Pancreas (tissue), 10 donors: ENCODE data around the gene WIPI1. TPM values are rescaled to one million over a fixed set of nuclear protein-coding genes. Genes with fewer than 3 reads are reported as not detected.

Experiments
- ATAC-seq, 4 donors: fragments of 200-7000 bp; cut with Tn5 transposase; one replicate each; pipeline versions ENCODE4 v1.8.0 to v1.9.1; 2020; ENCODE audit warnings: mild to moderate bottlenecking in 4 of 4, moderate library complexity in 4 of 4
- DNase-seq, 6 donors: peaks; one replicate each; pipeline ENCODE4 v3.0.0-alpha.2; 2020
- FAIRE-seq: peaks from 2 replicates; lab custom pipeline; 2012; peaks lifted over from hg19 to GRCh38; lab: Jason Lieb, UNC
- H3K27ac ChIP-seq, 4 donors: fragments of 200-600 bp; sonication (generic); 1 replicate in 3 of 4; 2 replicates in 1 of 4; pipeline versions ENCODE4 v1.5.0 to v1.8.0; 2020
- H3K27me3 ChIP-seq, 4 donors: fragments of 200-600 bp; one replicate each; pipeline ENCODE4 v1.8.0; 2021
- H3K36me3 ChIP-seq, 3 donors: fragments of 200-600 bp; sonication (generic) in 1 of 3; one replicate each; pipeline versions ENCODE4 v1.5.0 to v1.8.0; 2020 to 2021
- H3K4me1 ChIP-seq, 3 donors: fragments of 200-600 bp; one replicate each; pipeline ENCODE4 v1.8.0; 2021
- H3K4me3 ChIP-seq, 4 donors: fragments of 200-600 bp; sonication (generic) in 2 of 4; one replicate each; pipeline versions ENCODE4 v1.5.0 to v1.8.0; 2020 to 2021
- H3K9me3 ChIP-seq, 4 donors: fragments of 200-600 bp; one replicate each; pipeline ENCODE4 v1.8.0; 2021
- WGBS, 2 donors: extraction: QIAGEN DNeasy Blood & Tissue Kit; methylation state at CpG; one replicate each; pipeline ENCODE4 v1.1.7; 2013; 5-methylcytosine and 5-hydroxymethylcytosine counted together
- intact Hi-C, 3 donors: fragments of 100-400 bp; cut with DNase I; formaldehyde crosslinking; loops; one replicate each; pipeline versions ENCODE4 v1.11.1 to v1.14.2; 2022
- polyA plus RNA-seq, 2 donors: library from polyadenylated mRNA; stranded (reverse); fragments of 200-250 nt; gene quantifications; one replicate each; pipeline ENCODE4 v1.2.3, GENCODE V29; 2013
- total RNA-seq, 6 donors: library from RNA; stranded (reverse); fragmentation: NEBNext Ultra II Directional in 4 of 6; extraction: Animal tissue kit (Norgen Biotek cat#: 25700) in 4 of 6; gene quantifications; one replicate each; pipeline versions ENCODE4 v1.2.1 to v1.2.4, GENCODE V29; 2021 to 2023
- TF ChIP-seq, protein P1 (sequence below), 4 donors: fragments of 200-600 bp; sonication (generic) in 3 of 4; IDR thresholded peaks; one replicate each; pipeline versions ENCODE4 v1.5.0 to v1.8.0; 2021; ENCODE audit warnings: antibody characterized with exemption in 4 of 4
- donor health status: healthy with polysubstance abuse.
- donor health status: DM: no; HTN: no; CAD: no; lungs with moderate emphysema.
- donor health status: DM: no; HTN: no; CAD: no.
- donor health status: control.
- donor health status: control.
- donor health status: Bipolar disorder and iron deficiency.
- donor health status: DM: yes; HTN: yes; CAD: no.
- donor health status: DM: no; HTN: no; CAD: no.
- donor health status: DM: no; HTN: no; CAD: no.
- donor health status: DM: yes; HTN: yes; CAD: no.

Gene WIPI1
- total and polyA plus RNA-seq, 8 donors, result 14.0 to 32.2 (median 25.4) TPM

DNA sequence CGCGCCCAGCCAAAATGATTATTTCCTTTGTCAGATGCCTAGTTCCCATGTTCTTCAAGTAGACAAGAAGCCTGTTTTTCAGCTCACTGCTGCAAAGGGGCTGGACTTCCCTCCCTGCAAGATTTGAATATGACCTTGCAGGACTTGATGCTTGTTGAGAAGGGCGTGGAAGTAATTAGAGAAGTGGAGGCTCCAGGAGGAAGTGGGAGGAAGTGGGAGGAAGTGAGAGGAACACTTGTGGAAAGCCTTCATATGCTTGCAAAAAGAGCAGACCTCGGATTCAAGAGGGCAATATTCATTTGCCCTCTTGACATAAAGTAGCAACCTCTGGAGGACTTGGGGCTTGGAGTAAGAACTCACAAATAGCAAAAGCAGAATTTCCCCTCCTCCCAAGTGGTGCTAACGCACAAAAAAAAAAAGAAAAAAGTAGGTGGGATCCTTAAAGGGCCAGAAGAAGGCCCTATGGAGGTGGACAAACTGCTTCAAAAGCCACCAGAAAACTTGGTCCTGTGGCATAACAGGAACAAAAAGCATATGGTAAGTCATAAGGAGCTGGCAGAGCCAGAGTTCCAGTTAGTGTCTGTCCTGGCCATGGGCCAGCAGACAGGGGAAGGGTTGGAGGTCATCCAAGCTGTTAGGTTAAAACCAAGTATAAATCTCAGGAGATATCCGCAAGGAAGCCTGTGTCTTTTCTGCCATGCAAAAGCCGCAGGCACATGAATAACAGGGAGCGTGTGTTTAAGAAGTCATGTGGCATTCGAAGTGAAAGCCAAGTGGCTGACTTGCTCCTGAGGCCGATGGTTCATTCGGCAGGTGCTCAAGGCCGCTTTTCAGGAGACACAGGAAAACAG, 34.3 kb upstream of the WIPI1 start:
- Histone ChIP-seq H3K36me3 (no peaks in the 10 kb centered on the region), H3K27ac (peak overlapping the region; percentile 58 to 85 (median 75)), H3K9me3 (no peaks in the 10 kb centered on the region), H3K4me1 (peaks cover 0 to 22% (median 8%) of the 10 kb centered on the region in 3 donors), H3K27me3 (no peaks in the 10 kb centered on the region), H3K4me3 (peak overlapping the region in 2 of 4 donors; percentile 4 to 22)
- peak; percentile 80 to 87 (median 84) for ATAC-seq
- DNase-seq, result peak in 4 of 6 donors; percentile 54 to 71 (median 65)
- TF ChIP-seq, protein P1, sequence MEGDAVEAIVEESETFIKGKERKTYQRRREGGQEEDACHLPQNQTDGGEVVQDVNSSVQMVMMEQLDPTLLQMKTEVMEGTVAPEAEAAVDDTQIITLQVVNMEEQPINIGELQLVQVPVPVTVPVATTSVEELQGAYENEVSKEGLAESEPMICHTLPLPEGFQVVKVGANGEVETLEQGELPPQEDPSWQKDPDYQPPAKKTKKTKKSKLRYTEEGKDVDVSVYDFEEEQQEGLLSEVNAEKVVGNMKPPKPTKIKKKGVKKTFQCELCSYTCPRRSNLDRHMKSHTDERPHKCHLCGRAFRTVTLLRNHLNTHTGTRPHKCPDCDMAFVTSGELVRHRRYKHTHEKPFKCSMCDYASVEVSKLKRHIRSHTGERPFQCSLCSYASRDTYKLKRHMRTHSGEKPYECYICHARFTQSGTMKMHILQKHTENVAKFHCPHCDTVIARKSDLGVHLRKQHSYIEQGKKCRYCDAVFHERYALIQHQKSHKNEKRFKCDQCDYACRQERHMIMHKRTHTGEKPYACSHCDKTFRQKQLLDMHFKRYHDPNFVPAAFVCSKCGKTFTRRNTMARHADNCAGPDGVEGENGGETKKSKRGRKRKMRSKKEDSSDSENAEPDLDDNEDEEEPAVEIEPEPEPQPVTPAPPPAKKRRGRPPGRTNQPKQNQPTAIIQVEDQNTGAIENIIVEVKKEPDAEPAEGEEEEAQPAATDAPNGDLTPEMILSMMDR (IDR thresholded peaks at IDR 0.05), result no peak
- intact Hi-C loops, result no loop called here
- WGBS, 2 donors, result 16 to 20% methylated on average over 12 of the region's 12 CpGs
- no peak for FAIRE-seq

DNA sequence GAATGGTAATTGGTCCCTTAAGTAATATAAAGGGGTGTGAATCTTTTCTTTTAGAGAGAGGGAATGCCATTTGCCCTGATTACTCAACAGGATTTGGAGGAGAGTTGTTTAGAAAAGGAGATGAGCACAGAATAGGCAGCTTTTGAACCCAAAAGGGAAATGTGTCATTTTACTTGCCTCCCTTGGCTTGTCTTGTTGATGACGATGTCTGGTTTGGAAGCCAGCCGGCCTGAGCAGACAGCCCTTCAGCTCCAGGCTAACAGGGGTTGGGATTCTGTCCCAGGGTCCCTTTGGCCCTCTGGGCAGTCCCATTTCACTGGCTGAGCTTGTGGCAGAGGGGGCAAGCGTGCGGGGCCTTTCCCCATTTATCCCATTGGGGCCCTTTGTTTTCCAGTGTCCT, 32.6 kb upstream of the WIPI1 start:
- Histone ChIP-seq H3K4me3 (no peak overlapping the region), H3K27ac (no peak overlapping the region), H3K4me1 (peaks cover 0 to 22% (median 8%) of the 10 kb centered on the region in 3 donors), H3K9me3 (no peaks in the 10 kb centered on the region), H3K36me3 (no peaks in the 10 kb centered on the region), H3K27me3 (no peaks in the 10 kb centered on the region)
- 84 to 85% methylated on average over 4 of the region's 4 CpGs for WGBS, 2 donors
- DNase-seq, result no peak
- intact Hi-C loops, result no loop called here
- TF ChIP-seq, protein P1 (IDR thresholded peaks at IDR 0.05), result no peak
- no peak for ATAC-seq
- FAIRE-seq, result no peak

DNA sequence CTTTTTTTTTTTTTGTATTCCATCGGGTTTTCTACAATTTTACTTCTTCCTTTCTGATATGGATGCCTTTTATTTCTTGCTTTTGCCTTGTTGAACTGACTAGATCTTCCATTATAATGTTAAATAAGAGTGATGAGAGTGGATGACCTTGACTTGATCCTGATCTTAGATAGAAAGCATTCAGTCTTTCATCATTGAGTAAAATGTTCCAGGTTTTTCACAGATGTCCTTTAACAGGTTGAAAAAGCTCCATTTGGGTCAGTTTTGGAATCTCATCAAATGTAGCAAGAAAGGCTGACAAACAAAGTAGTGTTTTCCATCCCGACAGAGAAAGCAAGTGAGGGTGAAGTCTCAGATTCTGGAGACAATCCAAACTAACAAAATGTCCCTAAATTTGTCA, 27.2 kb upstream of the WIPI1 start:
- TF ChIP-seq, protein P1 (IDR thresholded peaks at IDR 0.05), result no peak
- Histone ChIP-seq H3K4me3 (no peak overlapping the region), H3K27me3 (no peaks in the 10 kb centered on the region), H3K36me3 (no peaks in the 10 kb centered on the region), H3K9me3 (no peaks in the 10 kb centered on the region), H3K27ac (no peak overlapping the region), H3K4me1 (no peaks in the 10 kb centered on the region)
- intact Hi-C loops, result no loop called here
- FAIRE-seq, result no peak
- DNase-seq, result no peak
- no peak for ATAC-seq
- WGBS, 2 donors, result 49 to 54% methylated on average over 2 of the region's 2 CpGs

DNA sequence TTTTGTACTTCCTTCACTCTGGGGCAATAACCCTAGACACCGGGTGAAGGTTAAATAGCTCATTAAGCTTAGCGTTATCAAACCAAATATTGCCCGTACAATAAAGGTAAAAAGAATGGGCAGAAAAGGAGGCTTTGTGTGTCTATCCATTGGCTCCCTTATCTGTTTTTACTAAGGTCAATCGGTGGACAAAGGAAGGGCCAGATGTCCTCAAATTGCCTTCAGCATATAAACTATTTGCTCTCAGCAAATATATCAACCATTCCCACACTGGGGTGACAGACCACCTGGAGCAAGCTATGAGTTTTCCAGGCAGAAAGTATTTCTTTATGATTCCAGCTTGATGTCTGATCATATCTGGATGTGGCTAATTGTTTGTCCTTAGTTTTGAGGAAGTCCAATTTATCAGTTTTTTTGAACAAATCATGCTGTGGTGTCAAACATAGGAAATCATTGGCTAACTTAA, 25.3 kb upstream of the WIPI1 start:
- Histone ChIP-seq H3K27ac (no peak overlapping the region), H3K4me1 (no peaks in the 10 kb centered on the region), H3K9me3 (no peaks in the 10 kb centered on the region), H3K36me3 (no peaks in the 10 kb centered on the region), H3K27me3 (no peaks in the 10 kb centered on the region), H3K4me3 (no peak overlapping the region)
- 20 to 24% methylated on average over 4 of the region's 4 CpGs for WGBS, 2 donors
- intact Hi-C loops, result no loop called here
- TF ChIP-seq, protein P1 (IDR thresholded peaks at IDR 0.05), result no peak
- ATAC-seq, result peak in 1 of 4 donors; percentile 29
- FAIRE-seq, result no peak
- DNase-seq, result no peak

DNA sequence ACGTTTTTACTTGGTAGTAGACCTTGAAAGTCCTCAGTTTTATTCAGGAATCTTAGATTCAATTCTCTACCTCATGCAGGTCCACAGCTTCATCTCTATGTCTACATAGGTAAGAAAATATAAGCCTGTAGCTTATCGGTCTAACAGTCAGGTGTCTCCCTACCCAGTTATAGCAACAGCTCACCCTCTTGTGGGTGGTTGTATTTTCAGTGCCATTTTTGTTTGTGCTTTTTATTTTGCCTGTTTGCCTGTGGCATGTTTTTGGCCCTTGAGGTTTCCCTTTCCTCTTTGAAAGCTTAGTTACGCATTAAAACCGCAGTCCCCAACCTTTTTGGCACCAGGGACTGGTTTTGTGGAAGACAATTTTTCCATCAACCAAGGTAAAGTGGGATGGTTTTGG, 23.6 kb upstream of the WIPI1 start:
- H3K27me3 ChIP-seq, result no peaks in the 10 kb centered on the region

More for the DNA sequence above, 23.6 kb upstream of the WIPI1 start:
- no peaks in the 10 kb centered on the region for H3K4me1 ChIP-seq
- WGBS, 2 donors, result 78 to 79% methylated on average over 4 of the region's 4 CpGs
- no peaks in the 10 kb centered on the region for H3K36me3 ChIP-seq
- H3K9me3 ChIP-seq, result no peaks in the 10 kb centered on the region
- ATAC-seq (no peak), FAIRE-seq (no peak), DNase-seq (no peak)
- intact Hi-C loops, result no loop called here
- no peak overlapping the region for H3K27ac ChIP-seq
- TF ChIP-seq, protein P1 (IDR thresholded peaks at IDR 0.05), result no peak
- no peak overlapping the region for H3K4me3 ChIP-seq
